K562 (cell line): ENCODE results near the gene ZNF699.

Experiments used
- CBX2 ChIP-seq: fragments of 200-600 bp; sonication (generic); IDR thresholded peaks from one replicate; pipeline ENCODE4 v1.6.1; 2012; ENCODE audit warnings: mild to moderate bottlenecking, low read length, inconsistent platforms; ENCODE audit not compliant: insufficient read depth, poor library complexity, severe bottlenecking
- FOXA1 ChIP-seq: fragments of 450-650 bp; IDR thresholded peaks from 2 replicates; pipeline ENCODE4 v1.6.1; 2016; ENCODE audit warnings: mild to moderate bottlenecking, borderline replicate concordance
- PRPF4 ChIP-seq: fragments of 200-400 bp; formaldehyde crosslinking; IDR thresholded peaks from one replicate; pipeline ENCODE4 v1.6.1; 2017; ENCODE audit warnings: low read length, low read depth, mild to moderate bottlenecking; ENCODE audit not compliant: insufficient read depth, poor library complexity, severe bottlenecking
- SP1 ChIP-seq: sonication (generic); formaldehyde crosslinking; IDR thresholded peaks from 2 replicates; pipeline ENCODE4 v1.8.1; 2022; ENCODE audit warnings: mild to moderate bottlenecking, missing genetic modification reagents
- TEAD4 ChIP-seq, 2 experiments: sonication (generic) in 1 of 2; formaldehyde crosslinking in 1 of 2; IDR thresholded peaks; 2 replicates each; pipeline versions ENCODE4 v1.6.1 to v1.8.0; 2012 to 2022; ENCODE audit warnings: borderline replicate concordance in 1 of 2, inconsistent platforms in 1 of 2, low read length in 1 of 2, mild to moderate bottlenecking in 1 of 2, missing genetic modification reagents in 1 of 2
- ZNF174 ChIP-seq: fragments of 250-450 bp; sonication (Bioruptor Pico); IDR thresholded peaks from 2 replicates; pipeline ENCODE4 v1.4.0; 2020; ENCODE audit warnings: mild to moderate bottlenecking
- TF ChIP-seq, protein P1 (sequence below), 2 experiments: fragments of 200-800 bp in 1 of 2; sonication (Bioruptor generic) in 1 of 2; sonication (generic) in 1 of 2; formaldehyde crosslinking in 1 of 2; IDR thresholded peaks in 1 of 2; conservative IDR thresholded peaks in 1 of 2; 2 replicates each; pipeline versions ENCODE4 v1.5.0 to v1.6.1; 2016 to 2020; ENCODE audit warnings: missing compliant biosample characterization in 1 of 2, missing genetic modification characterization in 1 of 2, missing genetic modification reagents in 1 of 2
- TF ChIP-seq, protein P2 (sequence below), 3 experiments: IDR thresholded peaks in 2 of 3; conservative IDR thresholded peaks in 1 of 3; 2 replicates each; pipeline ENCODE4 v1.5.1; 2011 to 2012; ENCODE audit warnings: low read length in 3 of 3, mild to moderate bottlenecking in 3 of 3, control low read depth in 2 of 3, improper control_type of control experiment in 1 of 3, inconsistent platforms in 1 of 3, low read depth in 1 of 3, mixed read lengths in 1 of 3, moderate library complexity in 1 of 3; ENCODE audit not compliant: insufficient read depth in 2 of 3
- TF ChIP-seq, protein P3 (sequence below): IDR thresholded peaks from 2 replicates; pipeline ENCODE4 v1.6.1; 2011; ENCODE audit warnings: borderline replicate concordance, low read depth, mild to moderate bottlenecking, moderate library complexity, low read length; ENCODE audit not compliant: insufficient read depth, poor library complexity, severe bottlenecking

DNA sequence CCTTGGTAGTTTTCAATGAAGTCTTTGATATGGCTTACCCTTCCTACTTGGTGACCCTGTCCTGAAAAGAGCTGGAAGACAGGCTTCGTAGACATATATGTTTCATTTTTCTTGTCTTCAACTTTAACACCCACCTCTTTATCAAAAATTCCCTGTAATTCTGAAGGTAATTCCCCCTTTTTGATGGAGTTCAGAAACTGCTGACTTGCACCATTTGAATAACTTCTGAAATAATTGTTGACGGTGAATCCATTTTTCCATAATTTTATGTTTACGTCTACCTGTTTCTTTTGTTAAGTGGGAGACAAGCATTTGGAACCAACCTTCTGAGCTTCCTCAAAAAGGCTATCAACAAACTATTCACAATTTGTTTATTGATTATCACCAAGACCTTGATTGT, 38.6 kb upstream of the ZNF699 start:
- TF ChIP-seq SP1 (CRISPR knock-in tag) (no peak), FOXA1 (no peak), CBX2 (no peak), ZNF174 (no peak), PRPF4 (no peak), TEAD4 (IDR thresholded peaks at IDR 0.05; ENCODE audit: low read length) (no peak), TEAD4 (CRISPR knock-in tag; IDR thresholded peaks at IDR 0.05; ENCODE audit: borderline replicate concordance) (no peak)
- TF ChIP-seq, protein P1, sequence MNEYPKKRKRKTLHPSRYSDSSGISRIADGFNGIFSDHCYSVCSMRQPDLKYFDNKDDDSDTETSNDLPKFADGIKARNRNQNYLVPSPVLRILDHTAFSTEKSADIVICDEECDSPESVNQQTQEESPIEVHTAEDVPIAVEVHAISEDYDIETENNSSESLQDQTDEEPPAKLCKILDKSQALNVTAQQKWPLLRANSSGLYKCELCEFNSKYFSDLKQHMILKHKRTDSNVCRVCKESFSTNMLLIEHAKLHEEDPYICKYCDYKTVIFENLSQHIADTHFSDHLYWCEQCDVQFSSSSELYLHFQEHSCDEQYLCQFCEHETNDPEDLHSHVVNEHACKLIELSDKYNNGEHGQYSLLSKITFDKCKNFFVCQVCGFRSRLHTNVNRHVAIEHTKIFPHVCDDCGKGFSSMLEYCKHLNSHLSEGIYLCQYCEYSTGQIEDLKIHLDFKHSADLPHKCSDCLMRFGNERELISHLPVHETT (CRISPR knock-in tag; conservative IDR thresholded peaks at IDR 0.05 in 1 of 2, IDR thresholded peaks at IDR 0.05 in 1 of 2): no peak
- TF ChIP-seq, protein P2, sequence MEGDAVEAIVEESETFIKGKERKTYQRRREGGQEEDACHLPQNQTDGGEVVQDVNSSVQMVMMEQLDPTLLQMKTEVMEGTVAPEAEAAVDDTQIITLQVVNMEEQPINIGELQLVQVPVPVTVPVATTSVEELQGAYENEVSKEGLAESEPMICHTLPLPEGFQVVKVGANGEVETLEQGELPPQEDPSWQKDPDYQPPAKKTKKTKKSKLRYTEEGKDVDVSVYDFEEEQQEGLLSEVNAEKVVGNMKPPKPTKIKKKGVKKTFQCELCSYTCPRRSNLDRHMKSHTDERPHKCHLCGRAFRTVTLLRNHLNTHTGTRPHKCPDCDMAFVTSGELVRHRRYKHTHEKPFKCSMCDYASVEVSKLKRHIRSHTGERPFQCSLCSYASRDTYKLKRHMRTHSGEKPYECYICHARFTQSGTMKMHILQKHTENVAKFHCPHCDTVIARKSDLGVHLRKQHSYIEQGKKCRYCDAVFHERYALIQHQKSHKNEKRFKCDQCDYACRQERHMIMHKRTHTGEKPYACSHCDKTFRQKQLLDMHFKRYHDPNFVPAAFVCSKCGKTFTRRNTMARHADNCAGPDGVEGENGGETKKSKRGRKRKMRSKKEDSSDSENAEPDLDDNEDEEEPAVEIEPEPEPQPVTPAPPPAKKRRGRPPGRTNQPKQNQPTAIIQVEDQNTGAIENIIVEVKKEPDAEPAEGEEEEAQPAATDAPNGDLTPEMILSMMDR (IDR thresholded peaks at IDR 0.05 in 2 of 3, conservative IDR thresholded peaks at IDR 0.05 in 1 of 3; ENCODE audit: insufficient read depth in 2 of 3, low read depth in 1 of 3, low read length in 3 of 3): no peak
- TF ChIP-seq, protein P3, sequence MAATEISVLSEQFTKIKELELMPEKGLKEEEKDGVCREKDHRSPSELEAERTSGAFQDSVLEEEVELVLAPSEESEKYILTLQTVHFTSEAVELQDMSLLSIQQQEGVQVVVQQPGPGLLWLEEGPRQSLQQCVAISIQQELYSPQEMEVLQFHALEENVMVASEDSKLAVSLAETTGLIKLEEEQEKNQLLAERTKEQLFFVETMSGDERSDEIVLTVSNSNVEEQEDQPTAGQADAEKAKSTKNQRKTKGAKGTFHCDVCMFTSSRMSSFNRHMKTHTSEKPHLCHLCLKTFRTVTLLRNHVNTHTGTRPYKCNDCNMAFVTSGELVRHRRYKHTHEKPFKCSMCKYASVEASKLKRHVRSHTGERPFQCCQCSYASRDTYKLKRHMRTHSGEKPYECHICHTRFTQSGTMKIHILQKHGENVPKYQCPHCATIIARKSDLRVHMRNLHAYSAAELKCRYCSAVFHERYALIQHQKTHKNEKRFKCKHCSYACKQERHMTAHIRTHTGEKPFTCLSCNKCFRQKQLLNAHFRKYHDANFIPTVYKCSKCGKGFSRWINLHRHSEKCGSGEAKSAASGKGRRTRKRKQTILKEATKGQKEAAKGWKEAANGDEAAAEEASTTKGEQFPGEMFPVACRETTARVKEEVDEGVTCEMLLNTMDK: no peak
